Aorta (tissue), 5 donors: ENCODE results near the gene SYCP3. TPM values are rescaled to one million over a fixed set of nuclear protein-coding genes. Genes with fewer than 3 reads are reported as not detected.

Source experiments
- ATAC-seq: fragments of 200-7000 bp; cut with Tn5 transposase; one replicate; pipeline ENCODE4 v1.9.1; 2022; ENCODE audit warnings: moderate library complexity; ENCODE audit not compliant: low FRiP score
- DNase-seq, 2 donors: peaks; one replicate each; pipeline ENCODE4 v3.0.0-alpha.2; 2020
- H3K27ac ChIP-seq, 2 donors: one replicate each; pipeline ENCODE4 v1.5.1; 2013; ENCODE audit warnings: low read length in 2 of 2, mild to moderate bottlenecking in 2 of 2, moderate library complexity in 2 of 2, control low read depth in 1 of 2, inconsistent platforms in 1 of 2, low read depth in 1 of 2
- H3K27me3 ChIP-seq, 2 donors: one replicate each; pipeline ENCODE4 v1.6.1; 2013; ENCODE audit warnings: control low read depth in 1 of 2, low read length in 1 of 2, mild to moderate bottlenecking in 1 of 2, moderate library complexity in 1 of 2; ENCODE audit not compliant: insufficient read depth in 2 of 2, control insufficient read depth in 1 of 2
- H3K36me3 ChIP-seq, 2 donors: one replicate each; pipeline ENCODE4 v1.6.1; 2013; ENCODE audit warnings: control low read depth in 1 of 2, low read length in 1 of 2, mild to moderate bottlenecking in 1 of 2; ENCODE audit not compliant: insufficient read depth in 2 of 2, control insufficient read depth in 1 of 2
- H3K4me1 ChIP-seq, 2 donors: one replicate each; pipeline ENCODE4 v1.6.1; 2013; ENCODE audit warnings: low read length in 2 of 2, control low read depth in 1 of 2, mild to moderate bottlenecking in 1 of 2, moderate library complexity in 1 of 2; ENCODE audit not compliant: insufficient read depth in 2 of 2, control insufficient read depth in 1 of 2
- H3K4me3 ChIP-seq, 2 donors: one replicate each; pipeline ENCODE4 v1.5.1; 2013; ENCODE audit warnings: low read length in 2 of 2, control low read depth in 1 of 2, mild to moderate bottlenecking in 1 of 2
- H3K9me3 ChIP-seq: one replicate; pipeline ENCODE4 v1.6.1; 2013; ENCODE audit warnings: mild to moderate bottlenecking, low read length; ENCODE audit not compliant: control insufficient read depth
- WGBS, 2 donors: extraction: QIAGEN DNeasy Blood & Tissue Kit; methylation state at CpG; one replicate each; pipeline ENCODE4 v1.1.7; 2013; 5-methylcytosine and 5-hydroxymethylcytosine counted together
- intact Hi-C, 2 donors: fragments of 100-400 bp; cut with DNase I; formaldehyde crosslinking; loops; one replicate each; pipeline versions ENCODE4 v1.14.2 to v1.15.0; 2022
- polyA plus RNA-seq, 2 donors: library from polyadenylated mRNA; stranded (reverse); fragments of 200-250 nt; gene quantifications; one replicate each; pipeline ENCODE4 v1.2.3, GENCODE V29; 2013
- total RNA-seq, 2 donors: library from RNA; stranded (reverse); fragmentation: NEBNext Ultra II Directional; extraction: Animal tissue kit (Norgen Biotek cat#: 25700); gene quantifications; one replicate each; pipeline ENCODE4 v1.2.1, GENCODE V29; 2021
- donor health status: healthy with polysubstance abuse.
- donor health status: Bipolar disorder and iron deficiency.
- donor health status: DM: no; HTN: no; CAD: no.
- donor health status: DM: no; HTN: no; CAD: no.
- donor health status: DM: yes; HTN: yes; CAD: no.

SYCP3 gene
- total and polyA plus RNA-seq, 4 donors = 0.03 to 0.65 (median 0.48) TPM; not detected in 1

GRCh38 chr12:101747697-101748096 is 8.4 kb upstream of the SYCP3 start:
- ATAC-seq (no peak), DNase-seq (no peak)
- Histone ChIP-seq H3K9me3 (no peaks in the 10 kb centered on the region), H3K27me3 (no peaks in the 10 kb centered on the region), H3K4me1 (no peaks in the 10 kb centered on the region), H3K27ac (no peak overlapping the region), H3K4me3 (no peak overlapping the region), H3K36me3 (peaks cover 3 to 7% of the 10 kb centered on the region in 2 donors)
- WGBS, 2 donors = 80 to 82% methylated on average over 1 of the region's 1 CpG
- intact Hi-C loops = no loop called here

- no peak for DNase-seq
- Histone ChIP-seq H3K4me3 (no peak overlapping the region), H3K4me1 (no peaks in the 10 kb centered on the region), H3K27me3 (no peaks in the 10 kb centered on the region), H3K9me3 (no peaks in the 10 kb centered on the region), H3K27ac (no peak overlapping the region), H3K36me3 (peaks cover 3 to 7% of the 10 kb centered on the region in 2 donors)
- 82 to 91% methylated on average over 1 of the region's 1 CpG for WGBS, 2 donors
- ATAC-seq = no peak
- intact Hi-C loops = no loop called here
Measured at GRCh38 chr12:101746661-101747060, 7.4 kb upstream of the SYCP3 start.

GRCh38 chr12:101746196-101746595 is 6.9 kb upstream of the SYCP3 start:
- WGBS, 2 donors = 71 to 79% methylated on average over 1 of the region's 1 CpG
- intact Hi-C loops = no loop called here
- H3K36me3 ChIP-seq = peaks cover 3 to 7% of the 10 kb centered on the region in 2 donors
- H3K27me3 ChIP-seq = no peaks in the 10 kb centered on the region
- H3K4me3 ChIP-seq = no peak overlapping the region
- H3K27ac ChIP-seq = no peak overlapping the region
- no peaks in the 10 kb centered on the region for H3K9me3 ChIP-seq
- ATAC-seq (no peak), DNase-seq (no peak)
- H3K4me1 ChIP-seq = no peaks in the 10 kb centered on the region

GRCh38 chr12:101745481-101745880 is 6.2 kb upstream of the SYCP3 start:
- intact Hi-C loops = no loop called here
- no peak overlapping the region for H3K4me3 ChIP-seq
- ATAC-seq = no peak
- no peak overlapping the region for H3K27ac ChIP-seq
- WGBS, 2 donors = 81 to 82% methylated on average over 3 of the region's 3 CpGs
- no peak for DNase-seq
- no peaks in the 10 kb centered on the region for H3K4me1 ChIP-seq
- H3K36me3 ChIP-seq = peaks cover 3 to 7% of the 10 kb centered on the region in 2 donors
- H3K9me3 ChIP-seq = no peaks in the 10 kb centered on the region
- no peaks in the 10 kb centered on the region for H3K27me3 ChIP-seq

- H3K4me3 ChIP-seq = no peak overlapping the region
- intact Hi-C loops = no loop called here
- H3K27ac ChIP-seq = no peak overlapping the region
- no peaks in the 10 kb centered on the region for H3K4me1 ChIP-seq
- no peaks in the 10 kb centered on the region for H3K27me3 ChIP-seq
- no peak for DNase-seq
- peaks cover 3% of the 10 kb centered on the region in 2 donors for H3K36me3 ChIP-seq
- 82 to 90% methylated on average over 10 of the region's 10 CpGs for WGBS, 2 donors
- no peaks in the 10 kb centered on the region for H3K9me3 ChIP-seq
- no peak for ATAC-seq
Measured at GRCh38 chr12:101743724-101744472, 4.6 kb upstream of the SYCP3 start.

GRCh38 chr12:101743242-101743641 is 4.0 kb upstream of the SYCP3 start:
- ATAC-seq = no peak

DNA sequence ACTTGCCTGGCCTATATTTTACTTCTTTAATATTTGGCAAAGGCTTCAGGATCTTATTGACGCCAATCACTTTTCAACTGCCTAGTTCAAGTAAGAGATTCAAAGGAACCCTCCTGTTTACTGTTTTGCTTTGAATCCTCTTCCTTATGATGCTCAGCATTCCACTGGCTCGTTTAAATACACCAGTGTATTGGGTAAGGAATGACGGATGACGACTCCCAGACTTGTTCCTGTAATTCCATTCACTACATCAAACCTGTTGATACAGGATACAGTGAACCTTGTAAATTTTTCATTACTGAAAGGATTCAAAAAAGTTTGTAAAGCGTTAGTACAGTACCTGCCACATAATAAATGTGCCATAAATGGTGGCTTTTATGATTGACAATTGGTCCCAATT is 1.7 kb upstream of the SYCP3 start:
- ATAC-seq (no peak), DNase-seq (no peak)
- H3K27ac ChIP-seq = no peak overlapping the region
- no peak overlapping the region for H3K4me3 ChIP-seq
- no peaks in the 10 kb centered on the region for H3K4me1 ChIP-seq
- intact Hi-C loops = no loop called here
- H3K9me3 ChIP-seq = no peaks in the 10 kb centered on the region
- WGBS, 2 donors = 76 to 78% methylated on average over 5 of the region's 5 CpGs
- no peaks in the 10 kb centered on the region for H3K27me3 ChIP-seq
- H3K36me3 ChIP-seq = peaks cover 0 to 3% of the 10 kb centered on the region in 2 donors

More at GRCh38 chr12:101743242-101743641, 4.0 kb upstream of the SYCP3 start:
- Histone ChIP-seq H3K27ac (no peak overlapping the region), H3K9me3 (no peaks in the 10 kb centered on the region), H3K27me3 (no peaks in the 10 kb centered on the region), H3K4me1 (no peaks in the 10 kb centered on the region), H3K4me3 (no peak overlapping the region), H3K36me3 (peaks cover 1 to 3% of the 10 kb centered on the region in 2 donors)
- DNase-seq = no peak
- intact Hi-C loops = no loop called here
- 74 to 79% methylated on average over 1 of the region's 1 CpG for WGBS, 2 donors

GRCh38 chr12:101740566-101740965 is 1.3 kb upstream of the SYCP3 start:
- Histone ChIP-seq H3K27ac (no peak overlapping the region), H3K36me3 (peaks cover 0 to 3% of the 10 kb centered on the region in 2 donors), H3K9me3 (no peaks in the 10 kb centered on the region), H3K4me1 (no peaks in the 10 kb centered on the region), H3K27me3 (no peaks in the 10 kb centered on the region), H3K4me3 (no peak overlapping the region)
- intact Hi-C loops = no loop called here
- no peak for ATAC-seq
- no peak for DNase-seq
- WGBS, 2 donors = 86 to 91% methylated on average over 5 of the region's 5 CpGs

DNA sequence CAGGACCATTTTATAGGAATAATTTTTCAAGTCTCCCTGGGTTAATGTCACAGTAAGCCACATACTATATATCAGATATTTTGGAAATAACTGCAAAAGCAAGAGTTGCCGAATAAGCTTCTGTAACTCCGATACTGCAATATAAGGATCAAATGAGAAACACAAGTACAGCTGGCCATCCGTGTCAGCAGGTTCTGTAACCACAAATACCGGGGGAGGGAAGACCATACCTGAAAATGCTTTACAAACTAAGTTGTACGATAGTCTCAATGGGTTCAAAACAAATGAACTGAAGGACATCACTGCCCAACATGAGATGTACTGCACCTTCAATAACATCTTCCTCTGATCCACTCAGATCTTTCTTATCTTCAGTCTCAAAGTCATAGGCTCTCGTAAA is 1.8 kb downstream of the SYCP3 start:
- ATAC-seq (no peak), DNase-seq (no peak)
- Histone ChIP-seq H3K27ac (no peak overlapping the region), H3K9me3 (no peaks in the 10 kb centered on the region), H3K36me3 (no peaks in the 10 kb centered on the region), H3K4me1 (no peaks in the 10 kb centered on the region), H3K4me3 (no peak overlapping the region), H3K27me3 (no peaks in the 10 kb centered on the region)
- intact Hi-C loops = no loop called here
- WGBS, 2 donors = 96 to 97% methylated on average over 6 of the region's 6 CpGs
